GM12878 (cell line): Measurements from ENCODE around the gene EIF5B. TPM values are rescaled to one million over a fixed set of nuclear protein-coding genes. Genes with fewer than 3 reads are reported as not detected.
A peak's percentile ranks its signal among the peaks of the same experiment; 100 is the strongest.

ENCODE experiments used
- BMI1 ChIP-seq: fragments of 450-650 bp; IDR thresholded peaks from 2 replicates; pipeline ENCODE4 v1.6.1; 2016; ENCODE audit warnings: mild to moderate bottlenecking, moderate library complexity, borderline replicate concordance
- GATAD2B ChIP-seq: fragments of 450-650 bp; conservative IDR thresholded peaks from 2 replicates; pipeline ENCODE4 v1.6.1; 2017; ENCODE audit warnings: low read depth, mild to moderate bottlenecking, moderate library complexity
- JUNB ChIP-seq: IDR thresholded peaks from 2 replicates; pipeline ENCODE4 v1.6.1; 2016; ENCODE audit warnings: antibody characterized with exemption, mild to moderate bottlenecking
- JUND ChIP-seq: IDR thresholded peaks from 2 replicates; pipeline ENCODE4 v1.6.1; 2012; ENCODE audit warnings: low read depth, mild to moderate bottlenecking, low read length, improper control_type of control experiment, moderate library complexity
- KLF5 ChIP-seq: fragments of 450-650 bp; IDR thresholded peaks from 2 replicates; pipeline ENCODE4 v1.6.1; 2014; ENCODE audit warnings: mild to moderate bottlenecking; ENCODE audit not compliant: partially characterized antibody
- MEF2B ChIP-seq: fragments of 450-650 bp; IDR thresholded peaks from 2 replicates; pipeline ENCODE4 v1.6.1; 2018; ENCODE audit warnings: mild to moderate bottlenecking, moderate library complexity; ENCODE audit not compliant: partially characterized antibody, poor library complexity, severe bottlenecking
- MLLT1 ChIP-seq: fragments of 450-650 bp; IDR thresholded peaks from 2 replicates; pipeline ENCODE4 v1.6.1; 2016; ENCODE audit warnings: mild to moderate bottlenecking
- NFXL1 ChIP-seq: fragments of 450-650 bp; IDR thresholded peaks from 2 replicates; pipeline ENCODE4 v1.6.1; 2017; ENCODE audit warnings: antibody characterized with exemption, mild to moderate bottlenecking, borderline replicate concordance
- NFYA ChIP-seq: IDR thresholded peaks from 2 replicates; pipeline ENCODE4 v1.6.1; 2011; ENCODE audit warnings: low read depth, mild to moderate bottlenecking, low read length, improper control_type of control experiment, borderline replicate concordance
- PAX8 ChIP-seq: fragments of 450-650 bp; IDR thresholded peaks from 2 replicates; pipeline ENCODE4 v1.6.1; 2017; ENCODE audit warnings: mild to moderate bottlenecking, moderate library complexity
- RAD51 ChIP-seq: fragments of 450-650 bp; IDR thresholded peaks from 2 replicates; pipeline ENCODE4 v1.6.1; 2016; ENCODE audit warnings: moderate library complexity, mild to moderate bottlenecking, inconsistent platforms
- STAT1 ChIP-seq: fragments of 450-650 bp; conservative IDR thresholded peaks from 2 replicates; pipeline ENCODE4 v1.6.1; 2014; ENCODE audit warnings: antibody characterized with exemption, mild to moderate bottlenecking
- TCF12 ChIP-seq: IDR thresholded peaks from 2 replicates; pipeline ENCODE4 v1.6.1; 2011; ENCODE audit warnings: low read depth, mild to moderate bottlenecking, low read length
- polyA plus RNA-seq, 11 experiments: library from polyadenylated mRNA; depleted of rRNA in 4 of 11; unstranded in 6 of 11; stranded (reverse) in 5 of 11; fragments of >200 nt; fragmentation: Nextera tagmentation in 4 of 11; fragmentation: Illumina TruSeq in 1 of 11; extraction: Ambion mirVana in 4 of 11; extraction: Trizol in 1 of 11; gene quantifications; 1 replicate in 1 of 11; 2 replicates in 10 of 11; pipeline versions ENCODE4 v1.2.1 to v1.2.3, GENCODE V29; 2011 to 2016; ENCODE audit warnings: inconsistent platforms in 2 of 11, missing spikeins in 2 of 11, low read depth in 1 of 11
- total RNA-seq, 4 experiments: library from RNA; depleted of rRNA in 3 of 4; stranded (reverse); fragments of >200 nt in 3 of 4; fragmentation: Illumina TruSeq in 1 of 4; extraction: Trizol in 1 of 4; gene quantifications; 2 replicates each; pipeline versions ENCODE4 v1.2.1 to v1.2.3, GENCODE V29; 2013 to 2021
- TF ChIP-seq, protein P1 (sequence below): fragments of 450-650 bp; IDR thresholded peaks from 2 replicates; pipeline ENCODE4 v1.6.1; 2017; ENCODE audit warnings: mild to moderate bottlenecking, low read depth, inconsistent platforms; ENCODE audit not compliant: poor library complexity, severe bottlenecking

Gene EIF5B
- total and polyA plus RNA-seq, 10 of the 15 experiments (the other 5 are each of a cell fraction or from before 2014, with no cell fraction given), result 21.7 to 119 (median 40.8) TPM

GRCh38 chr2:99336804-99337112, 431 bp upstream of the EIF5B start (continued):
- TF ChIP-seq TCF12 (no peak), PAX8 (0 out of 2 replicates have a peak, but pooled peaks have one; percentile 10), KLF5 (no peak), STAT1 (no peak), JUNB (no peak), MEF2B (peak; percentile 52), JUND (no peak), NFXL1 (no peak), GATAD2B (no peak), MLLT1 (peak; percentile 45; the same call in 1 of the 2 replicates), NFYA (no peak), RAD51 (no peak), BMI1 (no peak)
- TF ChIP-seq, protein P1, sequence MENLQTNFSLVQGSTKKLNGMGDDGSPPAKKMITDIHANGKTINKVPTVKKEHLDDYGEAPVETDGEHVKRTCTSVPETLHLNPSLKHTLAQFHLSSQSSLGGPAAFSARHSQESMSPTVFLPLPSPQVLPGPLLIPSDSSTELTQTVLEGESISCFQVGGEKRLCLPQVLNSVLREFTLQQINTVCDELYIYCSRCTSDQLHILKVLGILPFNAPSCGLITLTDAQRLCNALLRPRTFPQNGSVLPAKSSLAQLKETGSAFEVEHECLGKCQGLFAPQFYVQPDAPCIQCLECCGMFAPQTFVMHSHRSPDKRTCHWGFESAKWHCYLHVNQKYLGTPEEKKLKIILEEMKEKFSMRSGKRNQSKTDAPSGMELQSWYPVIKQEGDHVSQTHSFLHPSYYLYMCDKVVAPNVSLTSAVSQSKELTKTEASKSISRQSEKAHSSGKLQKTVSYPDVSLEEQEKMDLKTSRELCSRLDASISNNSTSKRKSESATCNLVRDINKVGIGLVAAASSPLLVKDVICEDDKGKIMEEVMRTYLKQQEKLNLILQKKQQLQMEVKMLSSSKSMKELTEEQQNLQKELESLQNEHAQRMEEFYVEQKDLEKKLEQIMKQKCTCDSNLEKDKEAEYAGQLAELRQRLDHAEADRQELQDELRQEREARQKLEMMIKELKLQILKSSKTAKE, result no peak
- TF ChIP-seq, all 136 proteins: peak for 4
